ENCODE measurements around the gene DRC7. TPM values are rescaled to one million over a fixed set of nuclear protein-coding genes. Genes with fewer than 3 reads are reported as not detected.
A peak's percentile ranks its signal among the peaks of the same experiment; 100 is the strongest.

Gene DRC7
- total RNA-seq, 1 donor from 2014 or later = 0.96 TPM

- no peak for DNase-seq (ENCODE audit: low spot score)
These were observed 2.0 kb upstream of the DRC7 start for GRCh38 chr16:57692636-57693035.

GRCh38 chr16:57693550-57693949, 1.1 kb upstream of the DRC7 start:
- no peak for DNase-seq (ENCODE audit: low spot score)

- DNase-seq (ENCODE audit: low spot score) = no peak
These were observed 328 bp upstream of the DRC7 start for GRCh38 chr16:57694231-57694724.

GRCh38 chr16:57695680-57696069, 1.1 kb downstream of the DRC7 start:
- no peak for DNase-seq (ENCODE audit: low spot score)

- no peak for DNase-seq (ENCODE audit: low spot score)
These were observed 1.6 kb downstream of the DRC7 start for GRCh38 chr16:57696240-57696639.

GRCh38 chr16:57697896-57698537, 3.4 kb downstream of the DRC7 start:
- no peak for DNase-seq (ENCODE audit: low spot score)

GRCh38 chr16:57698812-57699405, 4.3 kb downstream of the DRC7 start:
- no peak for DNase-seq (ENCODE audit: low spot score)

- DNase-seq (ENCODE audit: low spot score) = no peak
These were observed 4.9 kb downstream of the DRC7 start for GRCh38 chr16:57699481-57699880.

- DNase-seq (ENCODE audit: low spot score) = no peak
These were observed 5.3 kb downstream of the DRC7 start for GRCh38 chr16:57699899-57700298.

GRCh38 chr16:57700781-57701551, 6.4 kb downstream of the DRC7 start:
- peak; percentile 82 for DNase-seq (ENCODE audit: low spot score)

- DNase-seq (ENCODE audit: low spot score) = peak; percentile 64
These were observed 7.3 kb downstream of the DRC7 start for GRCh38 chr16:57701759-57702371.

GRCh38 chr16:57703416-57704010, 8.9 kb downstream of the DRC7 start:
- DNase-seq (ENCODE audit: low spot score) = no peak

GRCh38 chr16:57704011-57704904, 9.7 kb downstream of the DRC7 start:
- DNase-seq (ENCODE audit: low spot score) = no peak

- DNase-seq (ENCODE audit: low spot score) = no peak
These were observed 10.6 kb downstream of the DRC7 start for GRCh38 chr16:57704905-57705852.

- DNase-seq (ENCODE audit: low spot score) = no peak
These were observed 12.1 kb downstream of the DRC7 start for GRCh38 chr16:57706717-57707116.

GRCh38 chr16:57707331-57707730, 12.7 kb downstream of the DRC7 start:
- DNase-seq (ENCODE audit: low spot score) = no peak

- DNase-seq (ENCODE audit: low spot score) = no peak
These were observed 13.6 kb downstream of the DRC7 start for GRCh38 chr16:57708168-57708567.

- DNase-seq (ENCODE audit: low spot score) = no peak
These were observed 15.1 kb downstream of the DRC7 start for GRCh38 chr16:57709663-57710062.

- DNase-seq (ENCODE audit: low spot score) = no peak
These were observed 16.7 kb downstream of the DRC7 start for GRCh38 chr16:57711346-57711745.

GRCh38 chr16:57711993-57712392, 17.4 kb downstream of the DRC7 start:
- no peak for DNase-seq (ENCODE audit: low spot score)
